Peyer's patch (tissue), 4 donors: Measurements from ENCODE around the gene ZNF678. TPM values are rescaled to one million over a fixed set of nuclear protein-coding genes. Genes with fewer than 3 reads are reported as not detected.

Experiments used
- DNase-seq, 3 donors: peaks; one replicate each; pipeline ENCODE4 v3.0.0-alpha.2; 2017 to 2019
- H3K27ac ChIP-seq, 4 donors: fragments of 200-600 bp; sonication (generic); one replicate each; pipeline ENCODE4 v1.5.1; 2016 to 2019
- H3K27me3 ChIP-seq, 2 donors: fragments of 200-600 bp; sonication (generic); one replicate each; pipeline ENCODE4 v1.5.1; 2019
- H3K36me3 ChIP-seq, 3 donors: fragments of 200-600 bp; sonication (generic); one replicate each; pipeline ENCODE4 v1.5.1; 2016 to 2019
- H3K4me1 ChIP-seq, 4 donors: fragments of 200-600 bp; sonication (generic); one replicate each; pipeline ENCODE4 v1.5.1; 2016 to 2019
- H3K4me3 ChIP-seq, 4 donors: fragments of 200-600 bp; sonication (generic); 1 replicate in 3 of 4; 2 replicates in 1 of 4; pipeline ENCODE4 v1.5.1; 2016 to 2019; ENCODE audit warnings: mild to moderate bottlenecking in 1 of 4
- H3K9me3 ChIP-seq, 4 donors: fragments of 200-600 bp; sonication (generic); one replicate each; pipeline ENCODE4 v1.5.1; 2016 to 2019; ENCODE audit warnings: mild to moderate bottlenecking in 1 of 4
- CTCF ChIP-seq, 6 experiments: fragments of 450-650 bp in 4 of 6; fragments of 200-600 bp in 2 of 6; sonication (generic) in 1 of 6; IDR thresholded peaks; one replicate each; pipeline ENCODE4 v1.5.1; 2017 to 2019; ENCODE audit warnings: antibody characterized with exemption in 6 of 6, mild to moderate bottlenecking in 3 of 6, moderate library complexity in 1 of 6
- POLR2A ChIP-seq, 2 donors: fragments of 450-650 bp; IDR thresholded peaks; one replicate each; pipeline ENCODE4 v1.5.1; 2017; ENCODE audit warnings: antibody characterized with exemption in 2 of 2, mild to moderate bottlenecking in 2 of 2, moderate library complexity in 2 of 2
- total RNA-seq, 4 donors: library from RNA; depleted of rRNA; stranded (reverse); fragments of >200 nt; gene quantifications; one replicate each; pipeline ENCODE4 v1.1.0, GENCODE V29; 2016

The ZNF678 gene
- total RNA-seq, 4 donors from 2014 or later: 3.9 to 32.2 (median 10.6) TPM

- TF ChIP-seq CTCF (IDR thresholded peaks at IDR 0.05) (no peak), POLR2A (IDR thresholded peaks at IDR 0.05) (no peak)
- Histone ChIP-seq H3K27me3 (no peaks in the 10 kb centered on the region), H3K36me3 (no peaks in the 10 kb centered on the region), H3K27ac (no peak overlapping the region), H3K9me3 (no peaks in the 10 kb centered on the region), H3K4me1 (peaks cover 0 to 11% (median 5%) of the 10 kb centered on the region in 4 donors), H3K4me3 (no peak overlapping the region)
- no peak for DNase-seq
Measured at GRCh38 chr1:227540170-227541098, 22.9 kb upstream of the ZNF678 start.

GRCh38 chr1:227541129-227541528 is 22.2 kb upstream of the ZNF678 start:
- Histone ChIP-seq H3K27ac (no peak overlapping the region), H3K4me3 (no peak overlapping the region), H3K36me3 (no peaks in the 10 kb centered on the region), H3K9me3 (no peaks in the 10 kb centered on the region), H3K4me1 (peaks cover 0 to 11% (median 5%) of the 10 kb centered on the region in 4 donors), H3K27me3 (no peaks in the 10 kb centered on the region)
- no peak for TF ChIP-seq CTCF (IDR thresholded peaks at IDR 0.05)
- no peak for DNase-seq

GRCh38 chr1:227541796-227542152 is 21.6 kb upstream of the ZNF678 start:
- no peaks in the 10 kb centered on the region for H3K9me3 ChIP-seq
- peak overlapping the region; percentile 66 to 82 (median 80) for H3K4me3 ChIP-seq
- no peaks in the 10 kb centered on the region for H3K27me3 ChIP-seq
- no peak for DNase-seq
- no peak for TF ChIP-seq POLR2A (IDR thresholded peaks at IDR 0.05)
- no peak for TF ChIP-seq CTCF (IDR thresholded peaks at IDR 0.05)
- no peaks in the 10 kb centered on the region for H3K36me3 ChIP-seq
- peak overlapping the region; percentile 25 to 80 (median 55) for H3K27ac ChIP-seq
- peaks cover 0 to 11% (median 5%) of the 10 kb centered on the region in 4 donors for H3K4me1 ChIP-seq

GRCh38 chr1:227542153-227543120 is 20.9 kb upstream of the ZNF678 start:
- no peaks in the 10 kb centered on the region for H3K27me3 ChIP-seq
- H3K27ac ChIP-seq: peak overlapping the region; percentile 25 to 80 (median 55)
- no peaks in the 10 kb centered on the region for H3K36me3 ChIP-seq
- peak overlapping the region; percentile 66 to 82 (median 80) for H3K4me3 ChIP-seq
- H3K4me1 ChIP-seq: peaks cover 0 to 11% (median 5%) of the 10 kb centered on the region in 4 donors
- peak; percentile 88 to 94 (median 89) for DNase-seq
- H3K9me3 ChIP-seq: no peaks in the 10 kb centered on the region
- TF ChIP-seq CTCF (IDR thresholded peaks at IDR 0.05) (peak; percentile 91 to 99 (median 97)), POLR2A (IDR thresholded peaks at IDR 0.05) (no peak)

GRCh38 chr1:227543283-227544066 is 19.9 kb upstream of the ZNF678 start:
- Histone ChIP-seq H3K4me3 (no peak overlapping the region), H3K36me3 (no peaks in the 10 kb centered on the region), H3K27me3 (no peaks in the 10 kb centered on the region), H3K9me3 (no peaks in the 10 kb centered on the region), H3K4me1 (peaks cover 0 to 11% (median 5%) of the 10 kb centered on the region in 4 donors), H3K27ac (peak overlapping the region in 1 of 4 donors; percentile 41)
- DNase-seq: no peak
- no peak for TF ChIP-seq CTCF (IDR thresholded peaks at IDR 0.05)
- no peak for TF ChIP-seq POLR2A (IDR thresholded peaks at IDR 0.05)
